ENCODE data around the gene CDK12. TPM values are rescaled to one million over a fixed set of nuclear protein-coding genes. Genes with fewer than 3 reads are reported as not detected.
"Not testable (repeated sequence)": the region's sequence is repeated elsewhere in the genome, so short reads cannot be mapped to it uniquely, and the experiment has no call there.

The CDK12 gene
- total RNA-seq, 2 donors from 2014 or later: 63.7 to 81.9 TPM

DNA sequence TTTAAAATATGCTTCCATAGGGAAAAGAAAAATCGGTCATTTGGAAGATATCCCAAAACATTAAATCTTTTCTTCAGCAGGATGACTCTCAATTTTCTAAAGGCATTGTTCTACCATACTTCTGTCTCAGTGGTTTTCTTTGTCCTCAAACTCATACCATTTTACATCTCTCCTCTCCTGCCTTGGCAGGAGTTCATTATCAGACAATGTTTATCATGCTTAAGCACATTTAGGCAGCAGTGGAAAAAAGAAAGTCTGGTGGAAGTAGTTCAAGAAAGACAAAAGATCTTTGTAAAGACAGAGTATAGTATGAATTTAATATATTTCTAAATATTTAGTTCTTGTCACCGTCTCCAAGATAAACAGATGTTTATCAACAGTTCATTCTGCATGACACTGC is 68.2 kb downstream of the CDK12 start:
- Mint-ChIP-seq H3K9me3 (no peaks in the 10 kb centered on the region), H3K27me3 (no peaks in the 10 kb centered on the region), H3K36me3 (ENCODE audit: low read depth) (peaks cover 80% of the 10 kb centered on the region), H3K27ac (no peak overlapping the region), H3K4me3 (no peak overlapping the region), H3K4me1 (peaks cover 3% of the 10 kb centered on the region)
- ATAC-seq (replicated peaks): no peak

GRCh38 chr17:39530513-39530912 is 69.2 kb downstream of the CDK12 start:
- Mint-ChIP-seq H3K4me3 (no peak overlapping the region), H3K4me1 (peaks cover 8% of the 10 kb centered on the region), H3K27ac (no peak overlapping the region), H3K9me3 (no peaks in the 10 kb centered on the region), H3K27me3 (no peaks in the 10 kb centered on the region), H3K36me3 (ENCODE audit: low read depth) (peaks cover 69% of the 10 kb centered on the region)
- ATAC-seq (replicated peaks): no peak

DNA sequence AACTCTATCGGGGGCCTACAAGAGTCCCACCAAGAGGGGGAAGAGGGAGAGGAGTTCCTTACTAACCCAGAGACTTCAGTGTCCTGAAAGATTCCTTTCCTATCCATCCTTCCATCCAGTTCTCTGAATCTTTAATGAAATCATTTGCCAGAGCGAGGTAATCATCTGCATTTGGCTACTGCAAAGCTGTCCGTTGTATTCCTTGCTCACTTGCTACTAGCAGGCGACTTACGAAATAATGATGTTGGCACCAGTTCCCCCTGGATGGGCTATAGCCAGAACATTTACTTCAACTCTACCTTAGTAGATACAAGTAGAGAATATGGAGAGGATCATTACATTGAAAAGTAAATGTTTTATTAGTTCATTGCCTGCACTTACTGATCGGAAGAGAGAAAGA is 70.0 kb downstream of the CDK12 start:
- Mint-ChIP-seq H3K4me1 (peaks cover 8% of the 10 kb centered on the region), H3K27me3 (no peaks in the 10 kb centered on the region), H3K36me3 (ENCODE audit: low read depth) (peaks cover 62% of the 10 kb centered on the region), H3K27ac (no peak overlapping the region), H3K9me3 (no peaks in the 10 kb centered on the region), H3K4me3 (no peak overlapping the region)
- no peak for ATAC-seq (replicated peaks)

DNA sequence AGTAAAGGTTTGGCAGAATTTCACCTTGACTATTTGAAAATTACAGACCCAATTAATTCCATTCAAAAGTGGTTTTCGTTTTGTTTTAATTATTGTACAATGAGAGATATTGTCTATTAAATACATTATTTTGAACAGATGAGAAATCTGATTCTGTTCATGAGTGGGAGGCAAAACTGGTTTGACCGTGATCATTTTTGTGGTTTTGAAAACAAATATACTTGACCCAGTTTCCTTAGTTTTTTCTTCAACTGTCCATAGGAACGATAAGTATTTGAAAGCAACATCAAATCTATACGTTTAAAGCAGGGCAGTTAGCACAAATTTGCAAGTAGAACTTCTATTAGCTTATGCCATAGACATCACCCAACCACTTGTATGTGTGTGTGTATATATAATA is 72.6 kb downstream of the CDK12 start:
- no peak overlapping the region for H3K4me3 Mint-ChIP-seq
- H3K36me3 Mint-ChIP-seq (ENCODE audit: low read depth): peaks cover 37% of the 10 kb centered on the region
- no peak overlapping the region for H3K27ac Mint-ChIP-seq
- no peaks in the 10 kb centered on the region for H3K9me3 Mint-ChIP-seq
- H3K27me3 Mint-ChIP-seq: no peaks in the 10 kb centered on the region
- peaks cover 13% of the 10 kb centered on the region for H3K4me1 Mint-ChIP-seq
- ATAC-seq (replicated peaks): no peak

DNA sequence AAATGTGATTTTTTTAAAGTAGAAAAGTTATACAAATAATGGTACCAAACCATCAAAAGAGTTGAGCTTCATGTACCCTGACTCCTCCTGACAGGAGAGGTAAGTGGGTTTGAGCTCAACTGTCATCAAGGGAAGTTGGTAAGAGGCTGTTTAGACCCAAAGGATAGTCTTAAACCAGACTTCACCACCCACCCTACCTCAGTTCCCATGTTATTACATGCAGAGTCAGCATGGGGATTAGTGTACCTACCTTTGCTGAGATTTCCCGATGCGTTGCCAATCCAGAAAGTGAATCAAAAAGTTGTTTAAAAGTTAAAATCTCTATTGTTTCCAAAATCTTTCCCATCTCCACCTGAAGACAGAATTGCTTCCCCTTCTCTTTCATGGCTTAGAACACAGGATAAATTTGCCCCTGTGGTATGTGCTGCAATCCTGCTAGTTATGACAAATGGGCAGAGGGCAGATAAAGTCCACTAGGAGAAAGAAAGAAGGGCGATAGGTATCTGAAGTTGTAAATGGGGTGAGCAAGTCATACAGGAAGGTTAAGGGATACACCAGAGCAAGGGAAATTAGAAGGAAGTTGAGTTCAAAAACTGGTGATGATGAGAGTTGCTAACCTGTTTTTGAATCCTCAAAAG is 73.6 kb downstream of the CDK12 start:
- Mint-ChIP-seq H3K27ac (no peak overlapping the region), H3K27me3 (no peaks in the 10 kb centered on the region), H3K9me3 (no peaks in the 10 kb centered on the region), H3K36me3 (ENCODE audit: low read depth) (peaks cover 27% of the 10 kb centered on the region), H3K4me3 (no peak overlapping the region), H3K4me1 (peaks cover 13% of the 10 kb centered on the region)
- ATAC-seq (replicated peaks): no peak

DNA sequence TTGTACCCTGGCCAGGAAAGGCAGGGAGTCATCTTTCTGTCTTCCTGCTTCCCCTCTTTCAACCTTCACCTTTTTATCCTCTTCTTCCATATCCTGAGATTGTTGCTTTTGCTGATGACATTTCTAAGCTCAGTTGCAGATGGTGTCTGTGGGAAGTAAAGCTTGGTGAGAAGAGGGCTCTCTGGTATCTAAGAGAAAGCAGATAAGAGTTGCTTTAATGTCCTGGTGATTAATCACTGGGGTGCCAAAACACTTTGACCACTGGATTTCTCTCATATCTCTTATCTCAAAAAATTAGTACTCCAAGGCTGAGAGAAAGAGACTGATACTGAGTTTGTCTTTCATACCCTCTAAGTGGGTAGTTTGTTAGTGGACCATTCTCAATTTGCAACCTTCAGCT is 75.2 kb downstream of the CDK12 start:
- H3K36me3 Mint-ChIP-seq (ENCODE audit: low read depth): peaks cover 11% of the 10 kb centered on the region
- H3K9me3 Mint-ChIP-seq: no peaks in the 10 kb centered on the region
- H3K27me3 Mint-ChIP-seq: no peaks in the 10 kb centered on the region
- H3K27ac Mint-ChIP-seq: no peak overlapping the region
- no peak overlapping the region for H3K4me3 Mint-ChIP-seq
- no peak for ATAC-seq (replicated peaks)
- H3K4me1 Mint-ChIP-seq: peaks cover 13% of the 10 kb centered on the region

GRCh38 chr17:39537364-39537763 is 76.1 kb downstream of the CDK12 start:
- ATAC-seq (replicated peaks); H3K36me3 Mint-ChIP-seq (ENCODE audit: low read depth); H3K27ac Mint-ChIP-seq; H3K9me3 Mint-ChIP-seq; H3K27me3 Mint-ChIP-seq; H3K4me3 Mint-ChIP-seq: not testable (repeated sequence)
- peaks cover 10% of the 10 kb centered on the region for H3K4me1 Mint-ChIP-seq

DNA sequence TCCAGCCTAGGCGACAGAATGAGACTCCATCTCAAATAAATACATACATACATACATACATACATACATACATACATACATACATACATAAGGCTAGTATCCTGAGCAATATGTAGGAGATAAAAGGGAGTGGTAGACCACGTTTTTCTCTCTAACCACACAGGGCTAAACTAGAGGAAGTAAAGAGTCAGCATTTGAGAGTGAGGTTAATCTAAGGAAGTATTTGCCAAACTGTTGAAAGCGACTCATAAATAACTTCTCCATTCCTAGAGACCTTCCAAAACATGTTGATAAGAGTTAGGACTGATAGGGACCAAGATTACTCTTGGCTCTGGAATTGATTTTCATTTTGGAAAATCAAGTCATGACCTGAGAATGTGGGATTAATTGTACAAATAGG is 77.6 kb downstream of the CDK12 start:
- no peaks in the 10 kb centered on the region for H3K9me3 Mint-ChIP-seq
- peak; percentile 63 for ATAC-seq (replicated peaks)
- H3K36me3 Mint-ChIP-seq (ENCODE audit: low read depth): no peaks in the 10 kb centered on the region
- peak overlapping the region; percentile 31 for H3K27ac Mint-ChIP-seq
- H3K4me1 Mint-ChIP-seq: peaks cover 10% of the 10 kb centered on the region
- H3K4me3 Mint-ChIP-seq: no peak overlapping the region
- no peaks in the 10 kb centered on the region for H3K27me3 Mint-ChIP-seq

- no peak overlapping the region for H3K27ac Mint-ChIP-seq
- no peak overlapping the region for H3K4me3 Mint-ChIP-seq
- H3K4me1 Mint-ChIP-seq: peaks cover 5% of the 10 kb centered on the region
- H3K9me3 Mint-ChIP-seq: no peaks in the 10 kb centered on the region
- ATAC-seq (replicated peaks): no peak
- peaks cover 8% of the 10 kb centered on the region for H3K36me3 Mint-ChIP-seq (ENCODE audit: low read depth)
- no peaks in the 10 kb centered on the region for H3K27me3 Mint-ChIP-seq
Observed at GRCh38 chr17:39540611-39541010, 79.3 kb downstream of the CDK12 start.

GRCh38 chr17:39541652-39542051 is 80.4 kb downstream of the CDK12 start:
- Mint-ChIP-seq H3K27me3 (no peaks in the 10 kb centered on the region), H3K4me1 (peaks cover 5% of the 10 kb centered on the region)

GRCh38 chr17:39543176-39543575 is 81.9 kb downstream of the CDK12 start:
- no peaks in the 10 kb centered on the region for H3K27me3 Mint-ChIP-seq
- H3K4me1 Mint-ChIP-seq: peaks cover 2% of the 10 kb centered on the region
- no peak for ATAC-seq (replicated peaks)
- no peak overlapping the region for H3K4me3 Mint-ChIP-seq
- H3K36me3 Mint-ChIP-seq (ENCODE audit: low read depth): peaks cover 34% of the 10 kb centered on the region
- no peaks in the 10 kb centered on the region for H3K9me3 Mint-ChIP-seq
- H3K27ac Mint-ChIP-seq: peak overlapping the region; percentile 18

More at GRCh38 chr17:39541652-39542051, 80.4 kb downstream of the CDK12 start:
- H3K9me3 Mint-ChIP-seq: no peaks in the 10 kb centered on the region
- H3K27ac Mint-ChIP-seq: peak overlapping the region; percentile 20
- ATAC-seq (replicated peaks): no peak
- H3K4me3 Mint-ChIP-seq: no peak overlapping the region
- H3K36me3 Mint-ChIP-seq (ENCODE audit: low read depth): peaks cover 19% of the 10 kb centered on the region

- H3K27me3 Mint-ChIP-seq: no peaks in the 10 kb centered on the region
- no peaks in the 10 kb centered on the region for H3K4me1 Mint-ChIP-seq
- no peak overlapping the region for H3K4me3 Mint-ChIP-seq
- H3K36me3 Mint-ChIP-seq (ENCODE audit: low read depth): peaks cover 34% of the 10 kb centered on the region
- peak overlapping the region; percentile 18 for H3K27ac Mint-ChIP-seq
- no peak for ATAC-seq (replicated peaks)
- no peaks in the 10 kb centered on the region for H3K9me3 Mint-ChIP-seq
Observed at GRCh38 chr17:39543664-39544063, 82.4 kb downstream of the CDK12 start.

- not testable (repeated sequence) for ATAC-seq (replicated peaks); H3K9me3 Mint-ChIP-seq; H3K4me1 Mint-ChIP-seq; H3K27me3 Mint-ChIP-seq; H3K4me3 Mint-ChIP-seq; H3K27ac Mint-ChIP-seq
- H3K36me3 Mint-ChIP-seq (ENCODE audit: low read depth): peaks cover 38% of the 10 kb centered on the region
Observed at GRCh38 chr17:39544361-39544760, 83.1 kb downstream of the CDK12 start.

DNA sequence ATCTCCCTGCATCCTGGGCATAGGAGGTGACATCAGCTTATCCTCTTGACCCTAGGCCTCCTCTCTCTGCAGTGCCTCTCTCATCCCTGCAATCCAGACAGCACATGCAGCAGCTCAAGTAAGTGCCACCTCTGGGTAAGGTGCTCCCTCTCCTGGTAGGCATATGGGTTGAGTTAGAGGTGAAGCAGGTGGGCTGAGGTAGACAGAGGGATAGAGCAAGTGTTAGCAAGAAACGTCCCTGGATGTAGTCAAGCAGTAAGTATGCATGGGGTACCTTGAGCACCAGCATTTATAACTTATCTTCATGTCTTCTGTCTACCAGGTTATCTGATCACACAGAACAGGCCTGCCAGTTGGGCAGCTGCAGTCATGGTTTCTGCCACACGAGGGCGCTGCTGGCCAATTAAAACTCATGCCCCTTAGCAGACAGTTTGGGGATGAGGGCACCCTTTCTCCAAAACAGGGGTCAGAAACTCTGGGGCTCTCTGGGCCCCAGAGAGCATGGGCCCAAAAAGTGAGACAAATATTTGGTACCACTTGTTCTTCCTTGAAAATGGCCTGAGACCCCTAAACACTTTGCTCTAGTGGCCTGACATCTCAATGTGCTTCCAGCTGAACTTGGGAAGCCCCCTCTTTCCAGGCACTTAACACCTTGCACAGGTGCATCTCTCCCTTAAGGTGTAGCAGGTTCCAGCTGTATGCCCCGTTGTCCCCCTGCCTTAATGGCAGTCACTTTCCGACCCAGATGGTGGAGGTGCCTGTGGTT is 86.6 kb downstream of the CDK12 start:
- ATAC-seq (replicated peaks): peak; percentile 72
- Mint-ChIP-seq H3K27me3 (no peaks in the 10 kb centered on the region), H3K36me3 (ENCODE audit: low read depth) (peaks cover 73% of the 10 kb centered on the region), H3K4me3 (no peak overlapping the region), H3K27ac (no peak overlapping the region), H3K4me1 (no peaks in the 10 kb centered on the region), H3K9me3 (no peaks in the 10 kb centered on the region)

GRCh38 chr17:39548494-39549225 is 87.4 kb downstream of the CDK12 start:
- no peak for ATAC-seq (replicated peaks)
- no peak overlapping the region for H3K27ac Mint-ChIP-seq
- H3K4me3 Mint-ChIP-seq: no peak overlapping the region
- no peaks in the 10 kb centered on the region for H3K4me1 Mint-ChIP-seq
- no peaks in the 10 kb centered on the region for H3K27me3 Mint-ChIP-seq
- no peaks in the 10 kb centered on the region for H3K9me3 Mint-ChIP-seq
- peaks cover 80% of the 10 kb centered on the region for H3K36me3 Mint-ChIP-seq (ENCODE audit: low read depth)
